ENCODE results near the gene MBNL1. TPM values are rescaled to one million over a fixed set of nuclear protein-coding genes. Genes with fewer than 3 reads are reported as not detected.
A peak's percentile ranks its signal among the peaks of the same experiment; 100 is the strongest.

MBNL1 gene, protein sequence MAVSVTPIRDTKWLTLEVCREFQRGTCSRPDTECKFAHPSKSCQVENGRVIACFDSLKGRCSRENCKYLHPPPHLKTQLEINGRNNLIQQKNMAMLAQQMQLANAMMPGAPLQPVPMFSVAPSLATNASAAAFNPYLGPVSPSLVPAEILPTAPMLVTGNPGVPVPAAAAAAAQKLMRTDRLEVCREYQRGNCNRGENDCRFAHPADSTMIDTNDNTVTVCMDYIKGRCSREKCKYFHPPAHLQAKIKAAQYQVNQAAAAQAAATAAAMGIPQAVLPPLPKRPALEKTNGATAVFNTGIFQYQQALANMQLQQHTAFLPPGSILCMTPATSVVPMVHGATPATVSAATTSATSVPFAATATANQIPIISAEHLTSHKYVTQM
- total RNA-seq (ENCODE audit: insufficient read depth, low replicate concordance): 719 TPM

DNA sequence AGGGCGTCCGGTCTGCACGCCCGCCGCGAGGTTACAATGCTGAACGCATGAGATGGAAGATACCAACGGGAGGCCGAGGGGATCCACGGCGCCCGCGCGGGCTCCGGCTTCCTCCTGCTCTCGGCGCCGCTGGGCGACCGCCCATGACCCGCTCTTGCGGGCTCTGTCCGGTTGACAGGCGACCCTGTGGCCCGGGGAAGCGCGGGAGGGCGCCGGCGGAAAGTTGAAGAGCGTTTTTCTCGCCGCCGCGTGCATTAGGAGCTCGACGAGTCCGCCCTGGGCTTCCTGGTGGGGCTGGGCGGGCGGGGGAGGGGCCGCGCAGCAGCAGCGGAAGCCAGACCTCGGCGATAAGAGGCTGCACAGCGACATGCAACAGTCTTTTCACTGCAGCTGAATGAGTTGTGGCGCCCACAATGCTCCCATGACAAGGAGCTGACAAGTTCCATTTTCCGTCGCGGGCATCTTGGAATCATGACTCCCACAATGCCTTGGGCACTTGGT lies at the start of gene MBNL1:
Gene MBNL1, plus strand, starts transcription at position 375 of the 501 bp plus-strand sequence. CDS start 31,265 bp downstream, outside the sequence.
- DNase-seq (ENCODE audit: low spot score): peak; percentile 86

DNA sequence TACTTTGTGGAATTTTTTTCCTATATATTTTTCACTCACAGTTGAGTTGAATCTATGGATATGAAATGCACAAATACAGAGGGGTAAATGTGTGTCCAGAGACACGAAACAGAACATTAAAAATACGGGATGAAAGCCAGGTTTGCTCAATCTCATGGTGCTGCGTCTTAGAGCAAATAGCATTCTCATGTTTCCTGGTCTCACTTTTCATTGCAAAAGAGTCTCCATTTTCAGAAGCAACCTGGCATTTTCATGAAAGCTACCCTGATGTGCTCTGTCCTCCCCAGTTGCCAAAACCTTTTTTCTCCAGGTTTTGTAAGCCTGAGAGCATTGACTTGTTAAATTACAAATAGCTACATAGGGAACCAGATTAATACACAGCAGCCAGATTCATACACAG lies 49.5 kb upstream of the MBNL1 start:
- no peak for DNase-seq (ENCODE audit: low spot score)

DNA sequence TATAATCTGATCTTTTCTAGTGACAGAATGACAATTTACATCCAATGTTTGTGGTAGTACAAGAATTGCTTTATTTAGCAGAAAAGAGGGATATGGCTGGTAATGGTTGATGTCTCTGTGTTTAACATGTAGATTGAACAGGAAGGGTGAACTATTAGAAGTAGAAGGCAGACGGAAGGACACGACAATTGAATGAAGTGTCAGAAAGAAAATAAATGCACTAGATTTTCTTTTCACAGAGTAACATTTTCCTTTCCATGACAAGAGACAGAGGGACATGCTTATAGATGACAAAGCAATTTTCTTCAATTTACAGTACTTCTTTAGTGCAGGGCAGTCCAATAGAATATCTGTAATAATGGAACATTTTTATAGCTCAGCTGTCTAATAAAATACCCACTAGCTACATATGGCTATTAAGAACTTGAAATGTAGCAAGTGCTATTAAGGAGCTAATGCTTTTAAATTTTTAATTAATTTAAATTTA lies 48.9 kb upstream of the MBNL1 start:
- no peak for DNase-seq (ENCODE audit: low spot score)

DNA sequence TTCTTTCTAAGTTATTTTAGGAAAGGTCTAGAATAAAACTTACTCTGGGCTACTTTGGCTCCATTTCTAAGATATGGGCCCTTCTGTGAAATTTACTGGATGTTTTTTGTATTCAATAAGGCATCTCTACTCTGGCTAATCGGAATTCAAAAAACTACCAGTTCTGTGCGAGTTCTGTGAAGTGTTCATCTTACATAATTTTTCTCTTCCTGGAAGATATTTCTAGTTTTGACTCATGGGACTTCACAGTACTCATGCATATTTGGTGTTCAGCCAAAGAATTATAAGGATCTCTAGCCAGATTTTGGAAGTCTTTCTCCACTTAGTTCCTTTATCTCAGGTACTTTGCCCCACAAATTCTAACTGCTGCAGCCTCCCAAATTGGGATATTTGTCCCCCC lies 46.4 kb upstream of the MBNL1 start:
- peak; percentile 78 for DNase-seq (ENCODE audit: low spot score)

DNA sequence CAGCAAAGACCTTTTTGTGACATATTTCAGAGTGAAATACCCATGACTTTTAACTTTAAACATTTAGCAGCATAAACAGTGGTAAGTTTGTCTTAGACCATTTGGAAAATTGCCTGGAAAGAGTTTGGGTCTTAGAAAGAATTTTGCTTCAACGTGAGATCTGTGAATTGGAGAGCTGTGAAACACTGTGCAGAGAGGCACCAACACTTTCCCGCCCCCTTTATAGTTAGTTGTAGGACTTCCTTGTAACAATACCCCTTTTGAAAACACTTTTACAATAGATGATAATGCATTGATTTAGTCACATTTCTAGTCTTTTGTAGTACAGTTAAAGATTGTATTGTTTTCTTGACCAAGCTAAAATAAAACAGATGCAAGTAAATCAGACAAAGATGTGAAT lies 43.5 kb upstream of the MBNL1 start:
- peak; percentile 17 for DNase-seq (ENCODE audit: low spot score)

DNA sequence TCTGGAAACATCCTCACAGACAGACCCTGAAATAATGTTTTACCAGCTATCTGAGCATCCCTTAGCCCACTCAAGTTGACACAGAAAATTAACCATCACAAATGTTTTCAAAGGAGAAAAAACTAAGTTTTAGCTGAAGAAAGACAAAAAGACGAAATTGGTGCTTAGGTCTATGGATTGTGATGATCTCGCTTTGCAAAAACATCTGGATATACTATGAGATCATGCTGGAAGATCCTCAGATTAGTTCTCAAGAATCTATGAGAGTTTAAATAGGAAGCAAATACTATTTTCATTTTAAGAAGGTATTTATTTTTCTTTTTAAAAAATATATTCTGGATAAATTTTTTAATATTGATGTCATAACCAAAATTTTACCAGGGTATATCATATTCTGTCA lies 42.6 kb upstream of the MBNL1 start:
- DNase-seq (ENCODE audit: low spot score): peak; percentile 39

DNA sequence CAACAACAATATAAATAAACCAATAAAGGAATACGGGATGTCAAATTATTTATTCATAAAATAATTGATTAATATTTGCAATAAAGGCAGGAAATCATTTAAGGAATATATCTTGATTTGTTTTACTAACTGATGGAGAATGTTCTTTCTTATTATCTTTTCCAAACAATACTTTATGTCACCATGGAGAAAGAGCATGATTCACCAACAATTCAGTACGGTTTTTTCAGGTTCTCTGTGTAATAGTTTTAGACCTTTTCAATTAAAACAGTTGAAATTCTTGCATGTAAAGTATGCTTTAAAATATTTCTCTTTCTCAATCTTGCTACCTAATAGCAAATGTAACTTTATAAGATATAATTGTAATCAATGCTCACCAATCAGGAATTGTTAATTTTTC lies 41.7 kb upstream of the MBNL1 start:
- no peak for DNase-seq (ENCODE audit: low spot score)

DNA sequence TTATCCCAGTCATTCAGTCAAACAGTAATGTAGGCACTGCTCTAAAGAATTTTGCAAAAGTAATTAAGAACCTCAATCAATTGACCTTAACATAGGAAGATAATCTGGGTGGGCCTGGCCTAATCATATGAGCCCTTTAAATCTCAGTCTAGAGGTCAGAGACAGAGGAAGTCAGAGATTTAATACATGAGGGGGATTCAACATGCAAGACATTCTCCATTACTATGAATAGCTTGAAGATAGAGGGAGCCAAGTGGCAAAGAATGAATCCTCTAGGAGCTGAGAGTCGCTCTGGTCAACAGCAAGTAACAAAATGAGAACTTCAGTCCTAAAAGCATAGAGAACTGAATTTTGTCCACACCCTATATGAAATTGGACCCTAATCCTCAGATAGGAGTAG lies 39.0 kb upstream of the MBNL1 start:
- no peak for DNase-seq (ENCODE audit: low spot score)

DNA sequence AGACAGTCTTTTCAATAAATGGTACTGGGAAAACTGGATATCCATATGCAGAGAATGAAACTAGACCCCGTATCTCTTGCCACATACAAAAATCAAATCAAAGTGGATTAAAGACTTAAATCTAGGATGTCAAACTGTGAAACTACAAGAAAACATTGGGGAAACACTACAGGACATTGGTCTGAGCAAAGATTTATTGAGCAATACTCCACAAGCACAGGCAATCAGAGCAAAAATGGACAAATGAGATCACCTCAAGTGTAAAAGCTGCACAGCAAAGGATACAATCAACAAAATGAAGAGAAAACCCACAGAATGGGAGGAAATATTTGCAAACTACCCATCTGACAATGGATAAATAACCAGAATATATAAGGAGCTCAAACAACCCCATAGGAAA lies 38.4 kb upstream of the MBNL1 start:
- DNase-seq (ENCODE audit: low spot score): no peak

DNA sequence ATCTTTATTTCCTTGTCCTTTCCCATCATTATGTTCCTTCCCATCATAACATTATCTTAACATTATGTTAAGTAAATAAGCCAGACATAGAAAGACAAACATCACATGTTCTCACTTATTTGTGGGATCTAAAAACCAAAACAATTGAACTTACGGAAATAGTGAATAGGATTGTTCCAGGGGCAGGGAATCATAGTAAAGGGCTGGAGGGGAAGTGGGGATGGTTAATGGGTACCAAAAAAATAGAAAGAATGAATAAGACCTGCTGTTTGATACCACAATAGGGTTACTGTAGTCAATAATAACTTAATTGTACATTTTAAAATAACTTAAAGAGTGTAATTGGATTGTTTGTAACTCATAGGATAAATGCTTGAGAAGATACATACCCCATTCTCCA lies 36.7 kb upstream of the MBNL1 start:
- DNase-seq (ENCODE audit: low spot score): no peak

DNA sequence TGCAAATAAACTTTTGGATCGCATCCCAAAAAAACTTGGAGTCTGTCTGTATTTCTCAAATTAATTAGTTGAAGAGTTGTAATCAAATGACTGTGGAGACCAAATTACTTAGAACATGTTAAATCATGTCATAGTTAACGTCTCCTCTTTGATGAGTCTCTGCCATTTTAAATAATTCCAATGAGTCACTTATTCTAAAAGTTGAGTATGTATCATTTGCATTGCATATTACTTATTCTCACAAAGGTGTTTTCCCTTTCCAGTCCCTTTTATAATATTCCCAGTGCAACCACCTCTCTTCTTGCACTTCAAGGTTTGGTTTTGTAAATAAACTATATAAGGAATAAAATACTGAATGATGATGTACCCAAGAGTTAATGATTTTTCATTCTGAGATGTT lies 36.0 kb upstream of the MBNL1 start:
- DNase-seq (ENCODE audit: low spot score): no peak

DNA sequence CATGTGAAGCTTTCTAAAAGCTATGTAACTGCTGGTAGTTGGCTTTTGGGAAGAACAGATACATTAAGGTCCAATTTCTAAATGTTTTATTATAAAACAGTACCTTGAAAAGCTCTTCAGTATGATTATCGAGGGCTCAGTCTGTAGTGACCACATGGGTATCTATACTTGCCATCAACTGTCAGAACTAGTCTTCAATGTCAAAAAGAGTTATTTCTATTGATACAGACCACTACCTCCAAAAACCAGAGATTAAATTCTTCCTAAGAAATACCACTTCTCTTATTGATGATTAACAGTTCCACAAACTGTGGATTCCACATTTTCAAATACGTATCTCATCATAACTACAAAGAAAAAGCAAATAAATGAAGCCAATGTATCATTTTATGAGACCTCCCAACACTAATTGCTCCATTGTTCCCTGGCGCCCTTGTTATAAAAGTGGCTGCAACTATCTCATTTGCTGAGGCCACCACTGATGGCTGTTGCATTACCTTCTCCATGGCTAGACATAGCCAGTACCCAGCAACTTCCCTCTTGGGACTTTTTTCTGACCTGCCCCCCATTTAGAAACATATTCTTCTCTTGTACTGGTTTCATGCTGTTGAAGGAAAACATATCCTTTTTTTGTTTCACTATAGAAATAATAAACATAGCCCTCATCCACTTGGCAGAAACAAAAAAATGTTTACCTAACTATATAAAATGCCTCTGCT lies 33.9 kb upstream of the MBNL1 start:
- DNase-seq (ENCODE audit: low spot score): no peak

DNA sequence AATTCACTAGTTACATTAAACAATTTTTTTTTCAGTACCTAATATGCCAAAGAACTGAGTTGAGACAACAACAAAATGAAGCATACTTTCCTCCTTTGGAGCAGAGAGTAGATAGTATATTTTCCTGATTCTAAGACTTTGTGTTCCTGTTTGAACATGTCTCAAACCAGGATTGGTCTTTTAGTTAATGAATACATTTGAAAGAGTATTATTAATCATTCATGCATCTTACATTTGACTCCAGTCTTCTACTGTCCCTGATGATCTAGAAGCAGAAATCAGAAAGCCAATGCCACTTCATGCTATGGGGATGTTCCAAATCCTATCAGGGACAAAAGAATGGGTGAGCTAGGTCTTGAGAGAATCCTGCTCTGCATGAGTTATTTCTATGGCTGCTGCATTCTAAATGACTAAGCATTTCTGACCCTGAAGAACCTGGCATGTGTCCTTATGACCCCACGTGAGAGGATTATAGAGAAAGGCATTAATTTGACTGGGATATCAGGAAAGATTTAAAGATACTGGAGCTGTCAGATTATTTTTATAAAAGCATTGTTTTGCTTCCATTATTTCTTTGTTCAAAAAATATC lies 32.9 kb upstream of the MBNL1 start:
- DNase-seq (ENCODE audit: low spot score): no peak

DNA sequence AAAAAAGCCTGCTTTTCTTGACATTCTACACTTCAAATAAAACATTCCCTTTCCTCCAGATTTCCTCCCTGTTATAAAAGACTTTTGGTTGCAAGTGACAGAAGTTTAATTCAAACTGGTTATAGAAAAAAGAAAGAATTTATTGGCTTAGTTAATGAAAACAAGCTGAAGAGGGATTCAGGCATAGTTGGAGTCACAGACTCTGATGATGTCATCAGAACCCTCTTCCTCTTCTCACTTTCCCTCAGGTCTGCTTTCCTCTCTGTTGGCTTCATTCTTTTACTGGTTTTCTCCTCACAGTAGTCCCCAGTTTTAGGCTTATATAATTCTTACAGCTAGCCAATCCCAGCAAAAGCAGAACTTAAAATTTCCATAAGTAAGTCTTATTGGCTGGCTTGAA lies 32.0 kb upstream of the MBNL1 start:
- DNase-seq (ENCODE audit: low spot score): no peak

DNA sequence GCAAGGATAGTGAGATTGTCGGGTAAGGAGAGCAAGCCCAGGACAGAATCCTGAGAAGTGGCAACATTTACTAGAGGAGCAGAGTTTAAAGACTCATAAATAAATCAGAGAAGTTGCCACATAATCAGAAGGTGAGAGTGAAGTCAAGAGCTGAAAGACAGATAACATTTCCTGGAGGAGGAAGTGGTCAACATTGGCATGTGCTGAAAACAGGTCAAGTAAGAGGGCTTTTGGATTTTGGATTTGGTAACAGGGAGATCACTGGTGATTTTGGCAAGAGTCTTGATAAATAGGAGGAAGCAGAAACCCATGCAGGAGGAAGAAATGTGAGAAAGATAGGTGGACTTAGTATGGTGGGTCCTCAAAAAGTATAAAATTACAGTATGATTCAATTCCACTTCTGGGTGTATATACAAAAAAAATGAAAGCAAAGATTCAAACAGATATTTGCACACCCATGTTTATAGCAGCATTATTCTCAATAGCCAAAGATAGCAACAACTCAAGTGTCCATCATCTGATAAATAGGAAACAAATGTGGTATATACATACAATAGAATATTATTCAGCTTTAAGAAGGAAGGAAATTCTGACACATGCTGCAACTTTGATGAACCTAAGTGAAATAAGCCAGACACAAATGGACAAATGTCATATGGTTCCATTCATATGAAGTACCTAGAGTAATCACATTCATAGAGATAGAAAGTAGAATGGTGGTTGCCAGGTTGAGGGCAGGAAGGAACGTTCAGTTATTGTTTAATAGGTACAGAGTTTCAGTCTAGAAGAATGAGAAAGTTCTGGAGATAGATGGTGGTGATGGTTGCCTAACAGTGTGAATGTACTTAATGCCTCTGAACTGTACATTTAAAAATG lies 27.3 kb upstream of the MBNL1 start:
- DNase-seq (ENCODE audit: low spot score): no peak

DNA sequence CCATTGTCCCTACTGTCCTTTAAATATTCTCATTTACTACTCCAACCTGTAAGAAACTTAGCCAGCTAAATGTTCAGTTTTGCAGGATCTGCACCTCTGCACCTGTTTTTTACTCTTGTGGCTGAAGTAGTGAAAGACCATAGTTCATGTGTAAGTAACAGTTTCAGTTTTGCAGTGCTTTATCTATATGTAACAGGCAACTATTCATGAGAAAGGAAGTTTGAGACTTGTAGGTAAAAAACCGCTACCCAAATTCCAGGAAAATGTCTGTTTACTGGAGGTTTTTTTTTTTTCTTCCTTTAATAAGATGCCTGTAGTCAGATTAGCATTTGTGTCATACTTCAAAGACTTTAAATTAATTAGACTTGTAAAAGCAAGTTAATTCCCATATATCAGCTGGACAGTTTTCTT lies 25.4 kb upstream of the MBNL1 start:
- DNase-seq (ENCODE audit: low spot score): no peak

DNA sequence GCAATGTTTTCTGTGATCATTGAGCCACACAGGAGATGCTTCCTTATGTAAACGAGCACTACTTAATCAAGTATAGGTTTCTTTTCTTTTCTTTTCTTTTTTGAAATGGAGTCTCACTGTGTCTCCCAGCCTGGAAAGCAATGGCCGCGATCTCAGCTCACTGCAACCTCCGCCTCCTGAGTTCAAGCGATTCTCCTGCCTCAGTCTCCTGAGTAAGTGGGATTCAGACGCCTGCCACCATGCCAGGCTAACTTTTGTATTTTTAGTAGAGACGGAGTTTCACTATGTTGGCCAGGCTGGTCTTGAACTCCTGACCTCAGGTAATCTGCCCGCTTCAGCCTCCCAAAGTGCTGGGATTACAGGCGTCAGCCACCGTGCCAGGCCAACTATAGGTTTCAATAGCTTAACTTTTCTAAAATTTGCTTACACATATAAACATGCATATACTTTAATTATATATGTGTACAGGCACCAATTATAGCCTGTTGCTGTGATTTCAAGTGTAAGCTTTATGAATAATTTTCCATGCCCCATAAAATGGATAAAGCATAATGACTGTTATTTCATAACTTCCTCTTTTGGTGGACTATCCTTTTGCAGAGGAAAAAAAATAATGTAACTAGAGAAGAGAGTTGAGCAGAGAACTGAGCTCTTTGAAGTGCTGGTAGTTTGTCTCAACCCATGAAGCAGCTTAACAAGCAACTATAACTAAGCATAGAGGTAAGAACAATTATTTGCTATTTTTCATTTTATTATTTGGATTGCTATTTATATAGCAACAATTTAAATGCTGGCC lies 24.8 kb upstream of the MBNL1 start:
- DNase-seq (ENCODE audit: low spot score): no peak

DNA sequence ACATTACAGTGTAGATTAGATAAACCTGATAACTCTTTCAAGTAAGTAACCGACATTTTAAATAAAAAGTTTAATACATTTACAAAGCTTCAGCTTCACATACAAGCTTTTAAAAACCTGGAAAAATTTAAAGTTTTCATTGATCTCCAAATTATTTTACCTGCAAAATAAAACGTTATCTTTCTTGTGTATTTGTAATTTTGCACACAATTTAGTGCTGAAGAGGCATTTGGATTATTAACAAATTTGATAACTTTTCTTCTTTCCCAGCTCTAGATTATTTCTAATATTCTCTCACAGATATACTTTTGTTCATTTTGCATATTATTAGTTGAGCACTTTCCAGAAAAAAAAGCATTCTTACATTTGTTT lies 24.2 kb upstream of the MBNL1 start:
- DNase-seq (ENCODE audit: low spot score): no peak

DNA sequence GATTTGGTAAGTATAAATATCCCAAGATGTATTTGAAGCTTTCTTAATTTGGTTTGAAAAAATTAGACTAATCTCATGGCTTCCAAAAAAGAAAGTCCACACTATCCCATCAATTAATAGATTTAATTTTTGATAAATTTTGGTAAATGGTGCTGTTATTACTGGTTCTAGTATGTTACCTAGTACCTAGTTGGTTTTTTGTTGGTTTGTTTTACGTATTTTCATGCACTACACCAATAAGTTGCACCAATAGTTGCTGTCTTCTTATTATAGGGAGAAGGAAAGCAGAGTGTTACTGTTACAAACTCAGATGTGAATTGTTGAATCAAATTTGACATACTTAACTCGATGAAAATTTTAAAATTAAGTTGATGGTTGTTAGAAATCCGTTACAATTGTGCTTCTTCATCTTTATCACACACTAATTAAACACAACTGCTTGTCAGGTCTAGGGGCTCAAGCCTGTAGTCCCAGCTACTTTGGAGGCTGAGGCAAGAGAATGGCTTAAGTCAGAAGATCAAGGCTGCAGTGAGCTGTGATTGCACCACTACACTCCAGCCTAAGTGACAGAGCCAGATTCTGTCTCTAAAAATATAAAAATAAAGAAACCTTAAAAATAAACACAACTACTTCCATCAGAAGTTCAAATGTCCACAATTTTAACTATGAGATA lies 23.1 kb upstream of the MBNL1 start:
- DNase-seq (ENCODE audit: low spot score): no peak

DNA sequence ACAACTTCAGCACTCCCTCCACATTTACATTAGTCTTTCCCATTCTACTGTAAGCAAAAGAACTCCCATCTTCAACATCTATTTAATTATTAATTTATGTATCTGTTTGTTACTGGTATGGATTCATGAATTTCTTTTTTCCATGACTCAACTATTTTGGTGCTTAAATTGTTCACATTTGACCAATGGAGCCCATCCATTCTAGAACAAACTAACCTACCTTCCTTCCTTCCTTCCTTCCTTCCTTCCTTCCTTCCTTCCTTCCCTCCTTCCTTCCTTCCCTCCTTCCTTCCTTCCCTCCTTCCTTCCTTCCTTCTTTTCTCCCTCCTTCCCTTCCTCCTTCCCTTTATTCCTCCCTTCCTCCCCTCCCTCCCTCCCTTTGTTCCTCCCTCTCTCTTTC lies 16.8 kb upstream of the MBNL1 start:
- no peak for DNase-seq (ENCODE audit: low spot score)
